Measurements from ENCODE around the gene CA12.

The CA12 gene

DNA sequence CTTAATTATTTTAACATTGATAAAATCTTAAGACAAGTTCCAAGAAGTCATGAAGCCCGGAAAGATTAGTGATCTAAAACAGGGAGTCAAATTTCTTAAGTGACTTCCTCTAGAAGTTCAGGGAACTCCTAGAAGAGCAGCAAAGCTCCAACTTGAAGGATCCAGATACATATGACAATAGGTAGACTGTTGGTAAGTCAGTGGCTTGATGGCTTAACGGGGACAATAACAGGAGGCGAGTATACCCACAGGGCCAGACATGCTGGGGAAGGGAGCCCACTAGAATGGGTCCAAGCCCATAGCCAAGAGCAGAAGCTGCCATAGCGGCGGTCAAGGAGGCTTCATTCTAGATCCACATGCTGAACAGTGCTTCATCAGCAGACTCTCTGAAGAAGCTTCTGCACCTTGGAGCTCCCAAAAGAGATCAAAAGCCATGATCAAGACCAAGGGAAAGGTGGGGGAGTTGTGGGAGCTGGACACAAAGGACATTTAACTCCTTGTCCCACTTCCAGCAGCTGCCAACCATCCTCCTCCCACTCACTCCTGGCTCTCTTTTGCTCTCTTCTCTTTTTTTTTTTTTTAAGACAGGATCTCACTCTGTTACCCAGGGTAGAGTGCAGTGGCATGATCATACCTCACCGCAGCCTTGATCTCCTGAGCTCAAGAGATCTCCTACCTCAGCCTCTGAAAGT, 10.2 kb upstream of the CA12 start:
- H3K4me3 ChIP-seq (ENCODE audit: low read length) = no peak overlapping the region
- TF ChIP-seq, protein P1, sequence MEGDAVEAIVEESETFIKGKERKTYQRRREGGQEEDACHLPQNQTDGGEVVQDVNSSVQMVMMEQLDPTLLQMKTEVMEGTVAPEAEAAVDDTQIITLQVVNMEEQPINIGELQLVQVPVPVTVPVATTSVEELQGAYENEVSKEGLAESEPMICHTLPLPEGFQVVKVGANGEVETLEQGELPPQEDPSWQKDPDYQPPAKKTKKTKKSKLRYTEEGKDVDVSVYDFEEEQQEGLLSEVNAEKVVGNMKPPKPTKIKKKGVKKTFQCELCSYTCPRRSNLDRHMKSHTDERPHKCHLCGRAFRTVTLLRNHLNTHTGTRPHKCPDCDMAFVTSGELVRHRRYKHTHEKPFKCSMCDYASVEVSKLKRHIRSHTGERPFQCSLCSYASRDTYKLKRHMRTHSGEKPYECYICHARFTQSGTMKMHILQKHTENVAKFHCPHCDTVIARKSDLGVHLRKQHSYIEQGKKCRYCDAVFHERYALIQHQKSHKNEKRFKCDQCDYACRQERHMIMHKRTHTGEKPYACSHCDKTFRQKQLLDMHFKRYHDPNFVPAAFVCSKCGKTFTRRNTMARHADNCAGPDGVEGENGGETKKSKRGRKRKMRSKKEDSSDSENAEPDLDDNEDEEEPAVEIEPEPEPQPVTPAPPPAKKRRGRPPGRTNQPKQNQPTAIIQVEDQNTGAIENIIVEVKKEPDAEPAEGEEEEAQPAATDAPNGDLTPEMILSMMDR (conservative IDR thresholded peaks at IDR 0.05; ENCODE audit: low read length) = no peak
- DNase-seq (ENCODE audit: low read depth) = no peak

DNA sequence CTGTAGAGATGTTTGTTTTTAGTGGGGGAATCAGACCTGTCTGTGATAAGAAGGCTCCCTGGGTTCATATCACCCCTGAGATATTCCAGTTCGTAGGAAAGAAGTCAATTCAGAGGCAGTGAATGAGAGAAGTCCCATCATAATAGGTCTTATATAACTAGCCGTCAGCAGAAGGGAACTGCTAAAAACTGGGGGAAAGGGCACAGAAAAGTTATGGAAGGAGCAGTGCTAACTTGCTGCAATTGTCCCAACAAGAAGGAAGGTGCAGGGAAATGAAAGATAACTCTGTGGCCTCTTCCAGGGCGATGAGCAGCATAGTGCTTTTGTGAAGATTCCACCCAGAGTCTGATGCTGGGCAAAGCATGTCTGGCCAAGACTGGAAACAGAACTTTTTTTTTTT, 9.0 kb upstream of the CA12 start:
- TF ChIP-seq, protein P1 (conservative IDR thresholded peaks at IDR 0.05; ENCODE audit: low read length) = no peak
- no peak overlapping the region for H3K4me3 ChIP-seq (ENCODE audit: low read length)
- no peak for DNase-seq (ENCODE audit: low read depth)

DNA sequence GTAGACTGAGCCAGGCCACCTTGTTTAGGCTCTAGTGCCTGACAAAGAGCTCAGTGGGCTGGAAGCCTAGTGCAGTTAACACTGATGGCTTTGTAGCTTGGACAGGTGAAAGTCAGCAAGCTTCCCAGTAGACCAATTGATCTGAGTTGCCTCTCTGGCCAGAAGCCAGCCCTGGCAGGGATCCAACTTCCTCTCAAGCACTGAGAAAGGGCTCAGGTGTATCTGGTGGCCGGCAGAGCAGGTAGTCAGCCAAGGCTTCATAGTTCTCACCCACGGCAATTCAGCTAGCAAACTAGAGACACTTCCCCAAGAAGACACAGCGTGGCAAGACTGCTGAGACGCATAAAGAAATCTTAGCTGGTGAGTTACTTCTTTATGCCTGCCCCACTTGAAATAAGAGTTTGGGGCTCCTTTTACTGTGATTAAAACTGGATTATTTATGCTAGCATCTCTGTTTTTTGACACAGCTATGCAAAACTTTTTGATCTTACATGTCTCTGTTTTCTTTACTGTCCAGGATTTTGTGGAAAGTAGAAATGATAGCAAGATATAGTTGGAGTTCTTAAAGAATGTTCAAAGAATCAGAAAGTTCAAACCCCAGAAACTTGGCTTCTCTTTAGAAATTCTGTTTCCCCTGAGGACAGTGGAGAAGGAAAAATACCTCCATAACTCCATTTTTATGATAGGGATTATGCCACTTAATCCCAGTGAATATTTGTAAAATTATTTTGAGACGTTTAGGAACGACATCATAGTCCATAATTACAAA, 8.4 kb upstream of the CA12 start:
- TF ChIP-seq, protein P1 (conservative IDR thresholded peaks at IDR 0.05; ENCODE audit: low read length) = no peak
- no peak for DNase-seq (ENCODE audit: low read depth)

DNA sequence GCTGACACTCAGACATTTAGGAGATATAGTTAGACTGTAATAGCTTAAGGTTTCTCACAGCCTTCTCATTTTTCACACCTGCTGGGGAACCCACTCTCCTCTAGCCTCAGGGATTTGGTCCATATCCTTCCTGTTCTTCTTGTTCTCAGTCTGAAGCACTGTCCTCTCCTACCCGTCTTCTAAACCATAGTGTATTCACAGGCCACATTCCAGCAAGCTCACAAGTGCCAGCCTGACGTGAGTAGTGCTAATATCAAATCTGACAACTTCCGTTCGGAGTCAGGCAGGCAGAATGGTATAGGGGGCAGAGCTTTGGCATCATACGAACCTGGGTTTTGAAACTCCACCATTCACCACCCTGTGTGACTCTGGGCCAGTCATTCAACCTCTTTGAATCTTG, 6.9 kb upstream of the CA12 start:
- TF ChIP-seq, protein P1 (conservative IDR thresholded peaks at IDR 0.05; ENCODE audit: low read length) = no peak
- no peak for DNase-seq (ENCODE audit: low read depth)
- H3K4me3 ChIP-seq (ENCODE audit: low read length) = no peak overlapping the region

More for the DNA sequence above, 8.4 kb upstream of the CA12 start:
- no peak overlapping the region for H3K4me3 ChIP-seq (ENCODE audit: low read length)

DNA sequence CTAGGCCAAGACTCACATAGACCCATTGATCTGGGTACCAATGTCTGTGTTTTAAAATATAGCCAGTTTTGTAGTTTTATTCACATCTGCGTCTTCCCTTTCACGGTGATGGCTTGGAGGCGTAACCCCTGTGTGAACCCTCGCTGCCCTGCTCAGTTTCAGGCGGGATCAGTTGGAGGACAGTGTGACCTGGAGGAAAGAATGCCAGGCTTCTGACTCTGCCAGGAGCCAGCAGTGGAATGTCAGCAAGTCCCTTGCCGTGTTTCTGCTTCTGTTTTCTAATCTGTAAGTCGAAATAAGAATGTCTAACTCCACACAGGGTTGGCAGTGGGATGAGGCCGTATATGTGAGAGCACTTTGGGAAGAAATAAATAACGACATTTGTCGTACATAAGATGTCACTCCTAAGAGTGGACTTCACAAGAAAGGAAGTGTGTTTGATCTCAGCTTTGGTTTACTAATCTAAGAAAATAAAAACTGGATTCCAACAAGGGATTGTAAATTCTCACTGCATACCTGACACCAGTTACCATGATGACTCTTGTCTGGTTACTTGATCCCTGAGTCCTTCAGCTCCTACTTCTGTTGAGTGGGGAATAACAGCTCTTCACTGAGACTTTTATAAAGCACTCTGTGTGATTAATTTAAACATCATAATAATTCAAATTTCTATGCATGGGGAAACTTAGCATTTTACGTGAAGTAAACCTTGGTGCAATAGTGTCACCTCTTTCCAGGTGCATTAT, 6.3 kb upstream of the CA12 start:
- DNase-seq (ENCODE audit: low read depth) = no peak
- H3K4me3 ChIP-seq (ENCODE audit: low read length) = no peak overlapping the region
- TF ChIP-seq, protein P1 (conservative IDR thresholded peaks at IDR 0.05; ENCODE audit: low read length) = no peak

DNA sequence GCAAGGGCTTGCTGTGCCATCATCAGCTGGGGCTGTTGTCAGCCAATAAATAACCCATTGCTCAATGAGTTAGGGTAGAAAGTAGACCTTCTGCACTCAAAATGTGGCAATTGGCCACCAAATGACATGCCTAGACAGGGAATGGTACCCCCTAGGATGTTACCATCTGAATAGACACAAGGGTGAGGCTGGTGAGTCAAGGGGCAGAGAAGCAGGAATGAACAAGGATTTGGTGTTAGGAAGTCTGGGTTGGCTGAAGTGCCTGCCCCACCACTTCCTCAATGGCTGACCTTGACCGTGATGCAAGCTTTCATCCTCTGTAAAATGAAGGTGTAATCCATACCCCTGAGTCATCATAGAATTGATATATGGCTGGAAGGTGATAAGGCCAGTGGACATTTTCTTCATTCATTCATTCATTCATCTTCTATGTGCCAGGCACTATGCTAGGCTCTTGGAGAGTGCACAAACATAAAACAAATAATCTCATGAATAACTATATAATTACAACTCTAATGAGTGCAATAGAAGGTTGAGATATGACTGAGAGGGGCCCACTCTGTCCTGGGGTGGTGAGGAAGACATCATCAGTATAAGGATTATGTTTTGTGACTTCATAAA, 4.4 kb upstream of the CA12 start:
- DNase-seq (ENCODE audit: low read depth) = no peak
- TF ChIP-seq, protein P1 (conservative IDR thresholded peaks at IDR 0.05; ENCODE audit: low read length) = no peak
- no peak overlapping the region for H3K4me3 ChIP-seq (ENCODE audit: low read length)
